GM12865 (cell line): Measurements from ENCODE around the gene MESD.

Experiments used
- DNase-seq: peaks from one replicate; pipeline ENCODE4 v3.0.0; 2010; ENCODE audit warnings: low read depth
- H3K4me3 ChIP-seq: 2 replicates; pipeline ENCODE4 v1.5.1; 2011; ENCODE audit warnings: mild to moderate bottlenecking, low read depth, low read length, control low read depth
- TF ChIP-seq, protein P1 (sequence below): IDR thresholded peaks from 2 replicates; pipeline ENCODE4 v1.5.1; 2011; ENCODE audit warnings: low read length, control low read depth, low read depth, inconsistent platforms; ENCODE audit not compliant: insufficient read depth; ENCODE audit errors: missing control alignments

The MESD gene

DNA sequence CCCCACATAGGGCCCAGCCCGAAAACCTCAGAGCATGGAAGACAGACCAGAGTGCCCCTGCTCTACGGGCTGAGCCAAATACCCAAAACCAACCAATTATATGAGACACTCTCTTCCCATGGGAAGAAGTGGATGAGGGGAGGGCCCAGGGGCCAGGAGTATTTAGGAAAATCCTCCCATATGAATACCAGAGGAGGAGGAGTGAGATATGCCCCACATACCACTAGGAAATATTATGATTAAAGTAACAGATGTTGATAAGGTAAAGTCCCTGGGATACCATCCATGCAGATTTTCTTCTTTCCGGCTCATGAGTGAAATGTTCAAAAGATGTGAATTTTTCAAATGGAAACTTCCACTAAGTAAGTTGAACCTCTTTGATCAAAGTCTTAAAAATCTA is 50.4 kb downstream of the MESD start:
- TF ChIP-seq, protein P1, sequence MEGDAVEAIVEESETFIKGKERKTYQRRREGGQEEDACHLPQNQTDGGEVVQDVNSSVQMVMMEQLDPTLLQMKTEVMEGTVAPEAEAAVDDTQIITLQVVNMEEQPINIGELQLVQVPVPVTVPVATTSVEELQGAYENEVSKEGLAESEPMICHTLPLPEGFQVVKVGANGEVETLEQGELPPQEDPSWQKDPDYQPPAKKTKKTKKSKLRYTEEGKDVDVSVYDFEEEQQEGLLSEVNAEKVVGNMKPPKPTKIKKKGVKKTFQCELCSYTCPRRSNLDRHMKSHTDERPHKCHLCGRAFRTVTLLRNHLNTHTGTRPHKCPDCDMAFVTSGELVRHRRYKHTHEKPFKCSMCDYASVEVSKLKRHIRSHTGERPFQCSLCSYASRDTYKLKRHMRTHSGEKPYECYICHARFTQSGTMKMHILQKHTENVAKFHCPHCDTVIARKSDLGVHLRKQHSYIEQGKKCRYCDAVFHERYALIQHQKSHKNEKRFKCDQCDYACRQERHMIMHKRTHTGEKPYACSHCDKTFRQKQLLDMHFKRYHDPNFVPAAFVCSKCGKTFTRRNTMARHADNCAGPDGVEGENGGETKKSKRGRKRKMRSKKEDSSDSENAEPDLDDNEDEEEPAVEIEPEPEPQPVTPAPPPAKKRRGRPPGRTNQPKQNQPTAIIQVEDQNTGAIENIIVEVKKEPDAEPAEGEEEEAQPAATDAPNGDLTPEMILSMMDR, result no peak
- H3K4me3 ChIP-seq, result no peak overlapping the region
- DNase-seq, result no peak

DNA sequence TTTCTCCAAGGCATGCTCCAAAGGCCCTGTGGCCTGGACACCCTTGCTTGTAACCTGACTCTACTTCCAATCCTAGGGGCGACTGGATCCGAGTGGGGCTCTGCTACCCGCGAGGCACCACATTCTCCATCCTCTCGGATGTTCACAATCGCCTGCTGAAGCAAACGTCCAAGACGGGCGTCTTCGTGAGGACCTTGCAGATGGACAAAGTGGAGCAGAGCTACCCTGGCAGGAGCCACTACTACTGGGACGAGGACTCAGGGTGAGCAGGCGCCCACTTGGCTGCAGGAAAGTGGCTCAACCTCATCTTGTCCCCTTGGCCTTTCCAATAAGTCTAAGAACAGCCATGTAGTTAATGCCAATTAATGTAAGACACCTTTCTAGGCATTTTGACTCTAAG is 51.9 kb downstream of the MESD start:
- no peak for DNase-seq
- TF ChIP-seq, protein P1, result no peak
- H3K4me3 ChIP-seq, result no peak overlapping the region

DNA sequence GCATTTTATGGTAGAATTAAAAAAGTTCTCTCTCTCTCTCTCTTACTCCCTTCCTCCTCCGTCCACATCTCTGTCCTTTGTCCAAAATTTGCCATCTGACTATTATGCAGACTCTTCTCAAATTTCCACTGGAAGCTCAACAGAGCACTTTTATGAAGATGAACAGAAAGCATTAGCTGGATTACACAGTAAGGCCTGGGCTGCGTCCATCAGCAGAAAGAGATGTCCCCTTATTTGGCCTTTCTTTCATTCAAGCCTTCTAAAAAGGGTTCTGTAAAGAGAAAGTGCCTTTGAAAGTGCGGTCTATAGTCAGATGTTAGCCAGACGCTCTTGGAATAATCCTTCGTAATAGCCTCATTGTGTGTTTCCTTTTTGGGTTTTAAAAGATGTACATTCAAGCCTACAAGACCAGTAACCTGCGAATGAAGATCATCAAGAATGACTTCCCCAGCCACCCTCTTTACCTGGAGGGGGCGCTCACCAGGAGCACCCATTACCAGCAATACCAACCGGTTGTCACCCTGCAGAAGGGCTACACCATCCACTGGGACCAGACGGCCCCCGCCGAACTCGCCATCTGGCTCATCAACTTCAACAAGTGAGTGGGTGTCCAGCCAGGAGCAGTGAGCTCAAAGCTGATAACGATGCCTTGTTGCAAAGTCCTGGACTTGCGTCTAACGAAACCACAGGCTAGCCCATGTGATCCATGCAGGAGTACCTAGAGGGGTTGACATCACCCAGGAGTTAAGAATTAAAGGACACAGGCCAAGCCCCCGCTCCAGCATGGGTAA is 53.1 kb downstream of the MESD start:
- no peak for DNase-seq
- H3K4me3 ChIP-seq, result no peak overlapping the region
- TF ChIP-seq, protein P1, result no peak

DNA sequence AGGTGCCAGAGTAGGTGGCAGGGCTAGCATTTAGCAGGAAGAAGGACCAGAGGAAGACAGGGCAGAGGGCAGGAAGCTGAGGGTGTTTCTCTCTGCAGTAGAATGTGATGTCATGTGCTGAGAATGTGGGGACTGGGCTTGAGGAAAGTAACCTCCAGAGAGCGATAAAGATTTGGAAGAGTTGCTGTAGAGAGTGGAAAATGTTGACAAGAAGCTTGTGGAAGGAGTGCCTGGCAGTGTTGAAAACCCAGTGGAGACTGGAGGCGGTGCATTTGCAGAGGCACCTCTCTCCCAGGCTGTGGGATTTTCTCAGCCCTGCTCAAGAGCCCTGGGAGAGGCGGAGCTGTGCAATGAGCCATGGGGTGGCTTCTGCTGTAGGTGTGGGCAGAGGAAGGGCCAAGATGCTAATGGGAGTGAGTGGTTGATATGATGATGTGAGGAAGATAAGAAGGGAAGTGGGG is 54.8 kb downstream of the MESD start:
- DNase-seq, result no peak

DNA sequence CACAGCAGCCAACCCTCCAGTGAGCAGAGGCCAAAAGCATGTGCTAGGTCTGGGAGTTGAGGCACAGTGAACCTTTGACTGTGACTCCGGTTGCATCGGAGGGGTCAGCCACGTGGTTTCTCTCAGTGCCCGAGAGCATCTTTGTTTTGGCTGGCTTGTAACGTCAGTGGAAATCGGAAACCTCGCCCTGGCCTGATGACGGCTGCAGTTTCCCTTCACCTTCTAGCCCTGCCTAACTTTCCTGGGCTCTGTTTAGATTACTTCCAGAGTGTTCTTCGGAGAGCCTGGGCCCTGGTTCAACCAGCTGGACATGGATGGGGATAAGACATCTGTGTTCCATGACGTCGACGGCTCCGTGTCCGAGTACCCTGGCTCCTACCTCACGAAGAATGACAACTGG is 56.6 kb downstream of the MESD start:
- H3K4me3 ChIP-seq, result no peak overlapping the region
- TF ChIP-seq, protein P1, result no peak
- no peak for DNase-seq

More for the DNA sequence above, 54.8 kb downstream of the MESD start:
- no peak overlapping the region for H3K4me3 ChIP-seq
- TF ChIP-seq, protein P1, result no peak

DNA sequence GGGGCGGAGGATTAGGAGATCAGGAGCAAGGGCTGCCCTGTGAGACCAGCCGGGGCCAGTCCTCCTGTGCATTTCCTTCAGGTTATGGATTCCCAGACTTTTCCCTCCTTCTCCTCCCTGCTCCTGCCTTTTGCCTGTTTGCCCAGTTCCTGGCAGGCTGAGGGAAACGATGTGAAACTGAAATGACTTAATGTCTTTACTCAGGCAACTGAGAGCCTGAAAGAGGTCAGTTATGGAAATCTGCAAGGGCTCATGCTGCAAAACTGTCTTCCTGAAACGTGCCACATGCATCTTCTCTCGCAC is 57.2 kb downstream of the MESD start:
- DNase-seq, result no peak
- TF ChIP-seq, protein P1, result no peak
- no peak overlapping the region for H3K4me3 ChIP-seq
